Transverse colon (tissue), 4 donors: ENCODE measurements around the gene TDG. TPM values are rescaled to one million over a fixed set of nuclear protein-coding genes. Genes with fewer than 3 reads are reported as not detected.

Source experiments
- DNase-seq: peaks from one replicate; pipeline ENCODE4 v3.0.0-alpha.2; 2019
- H3K27ac ChIP-seq, 4 donors: fragments of 200-600 bp; sonication (generic); 2 replicates each; pipeline ENCODE4 v1.5.1; 2016 to 2018; ENCODE audit warnings: inconsistent platforms in 4 of 4
- H3K27me3 ChIP-seq: fragments of 200-600 bp; sonication (generic); 2 replicates; pipeline ENCODE4 v1.5.1; 2017; ENCODE audit warnings: inconsistent platforms
- H3K36me3 ChIP-seq, 4 donors: fragments of 200-600 bp; sonication (generic); 2 replicates each; pipeline ENCODE4 v1.5.1; 2017 to 2019; ENCODE audit warnings: inconsistent platforms in 4 of 4
- H3K4me1 ChIP-seq, 4 donors: fragments of 200-600 bp; sonication (generic); 2 replicates each; pipeline ENCODE4 v1.5.1; 2017 to 2020; ENCODE audit warnings: inconsistent platforms in 4 of 4
- H3K4me3 ChIP-seq, 4 donors: fragments of 200-600 bp; sonication (generic); 1 replicate in 1 of 4; 2 replicates in 3 of 4; pipeline versions ENCODE4 v1.5.1 to v1.6.1; 2017 to 2019; ENCODE audit warnings: inconsistent platforms in 4 of 4
- H3K9me3 ChIP-seq, 2 donors: fragments of 200-600 bp; sonication (generic); 2 replicates each; pipeline ENCODE4 v1.5.1; 2017 to 2019; ENCODE audit warnings: inconsistent platforms in 2 of 2
- EP300 ChIP-seq: sonication (generic); formaldehyde crosslinking; IDR thresholded peaks from one replicate; pipeline ENCODE4 v1.6.1; 2017; ENCODE audit warnings: antibody characterized with exemption, low read depth
- POLR2A ChIP-seq: fragments of 450-650 bp; IDR thresholded peaks from one replicate; pipeline ENCODE4 v1.6.1; 2016; ENCODE audit warnings: antibody characterized with exemption, mild to moderate bottlenecking, moderate library complexity
- POLR2AphosphoS5 ChIP-seq, 3 donors: sonication (generic); formaldehyde crosslinking; IDR thresholded peaks; one replicate each; pipeline ENCODE4 v1.6.1; 2016; ENCODE audit warnings: antibody characterized with exemption in 3 of 3
- WGBS, 2 donors: methylation state at CpG; one replicate each; pipeline ENCODE4 v1.1.5; 2018; ENCODE audit warnings: low coverage in 1 of 2; 5-methylcytosine and 5-hydroxymethylcytosine counted together
- in situ Hi-C, 4 donors: fragments of 200-750 bp; cut with MboI; loops; one replicate each; pipeline versions ENCODE4 v1.15.0 to v1.15.1; 2017; ENCODE audit warnings: low sequenced_read_pairs in 3 of 4, low pct_ligation_motif_present in 1 of 4, low pct_unique_long_range_greater_than_20kb in 1 of 4
- intact Hi-C: fragments of 100-400 bp; cut with DNase I; formaldehyde crosslinking; loops from one replicate; pipeline ENCODE4 v1.15.1; 2023; ENCODE audit warnings: low total_unique reads
- total RNA-seq, 4 donors: library from RNA; depleted of rRNA; stranded (reverse); fragments of >200 nt; gene quantifications; one replicate each; pipeline ENCODE4 v1.1.0, GENCODE V29; 2016
- TF ChIP-seq, protein P1 (sequence below), 5 experiments: fragments of 200-600 bp in 3 of 5; fragments of 450-650 bp in 2 of 5; sonication (generic) in 3 of 5; IDR thresholded peaks; 1 replicate in 2 of 5; 2 replicates in 3 of 5; pipeline ENCODE4 v1.5.1; 2016 to 2017; ENCODE audit warnings: antibody characterized with exemption in 5 of 5, inconsistent platforms in 3 of 5, mild to moderate bottlenecking in 2 of 5, moderate library complexity in 1 of 5

TDG gene
- 10 to 100 TPM; 17.9 to 43.4 (median 26.1) TPM for total RNA-seq

DNA sequence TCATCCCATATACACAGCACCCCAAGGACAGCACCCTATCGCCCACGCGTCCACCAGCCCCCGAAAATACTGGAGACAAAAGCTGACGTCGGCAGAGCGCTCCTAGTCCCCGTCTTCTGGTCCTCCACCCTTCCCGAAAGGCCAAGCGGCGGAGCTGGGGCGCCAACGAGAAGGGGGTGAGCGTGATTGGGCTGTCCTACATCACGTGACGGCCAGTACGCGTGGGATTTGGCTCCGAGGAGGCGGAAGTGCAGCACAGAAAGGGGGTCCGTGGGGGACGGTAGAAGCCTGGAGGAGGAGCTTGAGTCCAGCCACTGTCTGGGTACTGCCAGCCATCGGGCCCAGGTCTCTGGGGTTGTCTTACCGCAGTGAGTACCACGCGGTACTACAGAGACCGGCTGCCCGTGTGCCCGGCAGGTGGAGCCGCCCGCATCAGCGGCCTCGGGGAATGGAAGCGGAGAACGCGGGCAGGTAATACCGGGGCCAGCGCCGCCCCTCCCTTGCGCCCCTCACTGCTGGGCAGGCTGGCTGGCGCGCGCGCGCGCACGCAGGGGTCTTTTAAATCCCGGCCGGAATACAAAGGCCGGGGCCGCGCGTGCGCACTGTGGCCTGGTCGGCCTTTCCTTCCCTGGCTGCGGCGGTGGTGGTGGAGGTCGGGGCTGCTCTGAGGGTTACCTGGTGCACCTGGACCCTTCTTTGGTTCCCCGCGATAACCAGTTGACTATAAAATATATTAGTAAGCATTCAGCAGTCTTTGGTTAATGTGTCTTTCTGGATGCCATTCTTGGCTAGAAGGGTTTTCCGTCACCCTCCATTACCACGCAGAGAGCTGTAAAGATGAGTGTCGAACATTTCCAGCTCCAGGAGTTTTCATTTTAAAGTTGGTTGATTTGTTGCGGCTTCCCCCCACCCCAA is at the start of gene TDG:
Gene TDG, plus strand, starts transcription at position 283 of the 915 bp plus-strand sequence. Its CDS starts 166 bp downstream, at position 449.
- peaks cover 20 to 50% (median 21%) of the 10 kb centered on the region in 4 donors for H3K4me1 ChIP-seq
- intact Hi-C loops, result loop anchor here (10.0 kb wide), 1 partner anchor 139 kb away; no protein-coding TSS in a partner anchor

DNA sequence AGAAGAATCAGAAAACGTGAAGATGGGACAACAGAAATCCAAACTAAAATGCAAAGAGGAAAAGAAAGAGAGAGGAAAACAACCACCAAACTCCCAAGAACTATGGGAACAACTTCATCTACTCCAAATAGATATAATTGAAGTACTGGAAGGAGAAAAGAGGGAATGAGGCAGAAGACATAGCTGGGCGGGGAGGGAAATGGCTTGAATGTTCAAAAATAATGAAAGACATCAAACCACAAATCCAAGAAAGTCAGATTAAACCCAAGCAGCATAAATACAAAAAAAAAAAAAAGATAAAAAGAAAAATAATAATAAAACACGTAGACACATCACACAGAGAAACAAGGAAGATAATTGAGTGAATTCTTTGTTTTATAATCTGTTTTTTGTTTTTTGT is 47.8 kb upstream of the TDG start:
- Histone ChIP-seq H3K4me3 (no peak overlapping the region), H3K9me3 (peaks cover 3% of the 10 kb centered on the region in 2 donors), H3K27me3 (no peaks in the 10 kb centered on the region), H3K4me1 (no peaks in the 10 kb centered on the region), H3K36me3 (no peaks in the 10 kb centered on the region), H3K27ac (no peak overlapping the region)
- in situ Hi-C loops, result no loop called here
- WGBS, 2 donors, result 61 to 82% methylated on average over 3 of the region's 3 CpGs
- TF ChIP-seq POLR2A (no peak), EP300 (no peak), POLR2AphosphoS5 (IDR thresholded peaks at IDR 0.05) (no peak)
- TF ChIP-seq, protein P1, sequence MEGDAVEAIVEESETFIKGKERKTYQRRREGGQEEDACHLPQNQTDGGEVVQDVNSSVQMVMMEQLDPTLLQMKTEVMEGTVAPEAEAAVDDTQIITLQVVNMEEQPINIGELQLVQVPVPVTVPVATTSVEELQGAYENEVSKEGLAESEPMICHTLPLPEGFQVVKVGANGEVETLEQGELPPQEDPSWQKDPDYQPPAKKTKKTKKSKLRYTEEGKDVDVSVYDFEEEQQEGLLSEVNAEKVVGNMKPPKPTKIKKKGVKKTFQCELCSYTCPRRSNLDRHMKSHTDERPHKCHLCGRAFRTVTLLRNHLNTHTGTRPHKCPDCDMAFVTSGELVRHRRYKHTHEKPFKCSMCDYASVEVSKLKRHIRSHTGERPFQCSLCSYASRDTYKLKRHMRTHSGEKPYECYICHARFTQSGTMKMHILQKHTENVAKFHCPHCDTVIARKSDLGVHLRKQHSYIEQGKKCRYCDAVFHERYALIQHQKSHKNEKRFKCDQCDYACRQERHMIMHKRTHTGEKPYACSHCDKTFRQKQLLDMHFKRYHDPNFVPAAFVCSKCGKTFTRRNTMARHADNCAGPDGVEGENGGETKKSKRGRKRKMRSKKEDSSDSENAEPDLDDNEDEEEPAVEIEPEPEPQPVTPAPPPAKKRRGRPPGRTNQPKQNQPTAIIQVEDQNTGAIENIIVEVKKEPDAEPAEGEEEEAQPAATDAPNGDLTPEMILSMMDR (IDR thresholded peaks at IDR 0.05), result no peak
- no peak for DNase-seq
- intact Hi-C loops, result no loop called here

More for the DNA sequence above, at the start of gene TDG:
- TF ChIP-seq, protein P1 (IDR thresholded peaks at IDR 0.05), result peak in 4 of 5 experiments; percentile 11 to 38 (median 22)
- TF ChIP-seq POLR2A, result peak; percentile 92
- no peak for TF ChIP-seq EP300
- peak; percentile 94 to 95 (median 95) for TF ChIP-seq POLR2AphosphoS5 (IDR thresholded peaks at IDR 0.05)
- Histone ChIP-seq H3K27me3 (no peaks in the 10 kb centered on the region), H3K27ac (peak within 1 kb of the TSS; percentile 95 to 99 (median 98)), H3K4me3 (peak within 1 kb of the TSS; percentile 68 to 94 (median 88)), H3K9me3 (no peaks in the 10 kb centered on the region), H3K36me3 (no peaks in the 10 kb centered on the region)
- in situ Hi-C loops, result loop anchor here in 2 of 4 donors (25.0 kb wide), 2 partner anchors 321 to 1146 kb away; partner anchors contain the start of gene WASHC4 (in 1 of the 2)
- 0% methylated on average over 3 to 55 of the region's 64 CpGs for WGBS, 2 donors
- peak; percentile 98 for DNase-seq

DNA sequence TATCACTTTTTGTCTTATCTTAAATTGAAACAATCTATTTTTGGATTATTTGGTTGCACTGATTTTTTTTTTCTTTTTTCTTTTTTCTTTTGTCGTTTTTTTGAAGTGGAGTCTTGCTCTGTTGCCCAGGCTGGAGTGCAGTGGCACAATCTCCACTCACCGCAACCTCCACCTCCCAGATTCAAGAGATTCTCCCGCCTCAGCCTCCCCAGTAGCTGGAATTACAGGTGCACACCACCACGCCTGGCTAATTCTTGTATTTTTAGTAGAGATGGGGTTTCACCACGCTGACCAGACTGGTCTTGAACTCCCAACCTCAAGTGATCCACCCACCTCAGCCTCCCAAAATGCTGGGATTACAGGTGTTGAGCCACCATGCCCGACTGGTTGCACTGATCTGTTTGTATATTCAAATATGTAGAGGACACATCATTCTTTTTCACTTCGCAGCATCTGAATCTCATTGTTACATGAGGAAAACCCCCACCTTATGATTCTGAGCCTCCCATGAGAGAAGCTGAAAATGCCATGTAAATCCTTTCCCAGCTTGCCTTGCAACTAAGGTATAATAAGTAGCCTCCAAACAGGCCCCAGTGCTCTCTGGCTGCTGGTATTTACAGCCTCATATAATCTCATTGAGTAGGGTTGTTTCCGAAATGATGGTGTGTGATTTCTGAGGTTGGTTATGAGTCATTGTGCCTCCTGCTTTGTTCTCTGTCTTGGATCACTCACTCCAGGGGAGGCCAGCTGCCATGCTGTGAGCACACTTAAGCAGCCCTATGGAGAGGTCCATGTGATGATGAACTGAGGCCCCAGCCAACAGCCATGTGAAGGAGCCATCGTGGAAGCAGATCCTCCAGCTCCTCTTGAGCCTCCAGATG is 40.7 kb upstream of the TDG start:
- intact Hi-C loops (no loop called here), in situ Hi-C loops (loop anchor here in 1 of 4 donors (25.0 kb wide), 1 partner anchor 187 kb away; no protein-coding TSS in a partner anchor)
- no peaks in the 10 kb centered on the region for H3K27me3 ChIP-seq
- H3K27ac ChIP-seq, result no peak overlapping the region
- no peak for TF ChIP-seq POLR2A
- no peak for TF ChIP-seq POLR2AphosphoS5 (IDR thresholded peaks at IDR 0.05)
- TF ChIP-seq, protein P1 (IDR thresholded peaks at IDR 0.05), result no peak
- no peak for TF ChIP-seq EP300
- H3K4me1 ChIP-seq, result peaks cover 0 to 12% (median 4%) of the 10 kb centered on the region in 4 donors
- WGBS, 2 donors, result 67 to 76% methylated on average over 6 to 9 of the region's 9 CpGs
- no peaks in the 10 kb centered on the region for H3K36me3 ChIP-seq
- no peaks in the 10 kb centered on the region for H3K9me3 ChIP-seq
- no peak for DNase-seq
- H3K4me3 ChIP-seq, result no peak overlapping the region
